H1 (cell line): ENCODE results near the gene ANKS1B. TPM values are rescaled to one million over a fixed set of nuclear protein-coding genes. Genes with fewer than 3 reads are reported as not detected.

Experiments used
- CTCF ChIA-PET: fragments of 300-600 bp; sonication (Branson Sonifier 250); formaldehyde crosslinking; loops from one replicate; lab custom pipeline; 2021; ENCODE audit not compliant: partially characterized antibody; lab: Charles Lee
- POLR2A ChIA-PET: fragments of 300-600 bp; sonication (Branson Sonifier 250); formaldehyde crosslinking; loops from one replicate; lab custom pipeline; 2021; ENCODE audit warnings: inconsistent platforms; ENCODE audit not compliant: partially characterized antibody; lab: Charles Lee
- DNase-seq, 2 experiments: peaks; one replicate each; pipeline versions ENCODE4 v3.0.0 to v3.0.0-alpha.2; 2010 to 2022; ENCODE audit warnings: low spot score in 2 of 2, low read depth in 1 of 2, mixed read lengths in 1 of 2
- FAIRE-seq: peaks from 2 replicates; lab custom pipeline; 2011; peaks lifted over from hg19 to GRCh38; lab: Jason Lieb, UNC
- H2AFZ ChIP-seq: 2 replicates; pipeline ENCODE4 v1.8.1; 2012; ENCODE audit warnings: low read length, inconsistent platforms
- H2AK5ac ChIP-seq: 2 replicates; pipeline ENCODE4 v1.6.1; 2013; ENCODE audit warnings: low read depth, low read length
- H2BK120ac ChIP-seq: replicated peaks from 2 replicates; pipeline ENCODE3; 2013; ENCODE audit warnings: low read depth, low read length, inconsistent platforms
- H2BK12ac ChIP-seq: 2 replicates; pipeline ENCODE4 v1.6.1; 2013; ENCODE audit warnings: low read depth, low read length
- H2BK15ac ChIP-seq: 2 replicates; pipeline ENCODE4 v1.6.1; 2013; ENCODE audit warnings: low read length
- H2BK20ac ChIP-seq: 2 replicates; pipeline ENCODE4 v1.6.1; 2013; ENCODE audit warnings: low read length
- H2BK5ac ChIP-seq: 2 replicates; pipeline ENCODE4 v1.6.1; 2013; ENCODE audit warnings: low read depth, low read length
- H3K14ac ChIP-seq: 2 replicates; pipeline ENCODE4 v1.6.1; 2013; ENCODE audit warnings: inconsistent platforms; ENCODE audit not compliant: insufficient read length
- H3K18ac ChIP-seq: 2 replicates; pipeline ENCODE4 v1.6.1; 2013; ENCODE audit warnings: low read length; ENCODE audit errors: extremely low read depth
- H3K23ac ChIP-seq: 2 replicates; pipeline ENCODE4 v1.6.1; 2013; ENCODE audit warnings: inconsistent platforms; ENCODE audit not compliant: insufficient read length
- H3K23me2 ChIP-seq: 2 replicates; pipeline ENCODE4 v1.6.1; 2013; ENCODE audit warnings: low read depth, low read length
- H3K27ac ChIP-seq: 2 replicates; pipeline ENCODE4 v1.6.1; 2011; ENCODE audit warnings: low read depth, low read length, inconsistent platforms
- H3K27me3 ChIP-seq, 4 experiments: replicated peaks in 1 of 4; 1 replicate in 1 of 4; 2 replicates in 3 of 4; pipeline versions ENCODE4 v1.6.1 to v1.8.1; 2011 to 2013; ENCODE audit warnings: low read length in 3 of 4, mild to moderate bottlenecking in 3 of 4, inconsistent platforms in 2 of 4, mixed read lengths in 2 of 4, moderate library complexity in 1 of 4; ENCODE audit not compliant: control insufficient read depth in 3 of 4, insufficient read depth in 3 of 4; ENCODE audit errors: extremely low read depth in 1 of 4
- H3K36me3 ChIP-seq, 4 experiments: 2 replicates each; pipeline versions ENCODE4 v1.6.1 to v1.8.1; 2011 to 2013; ENCODE audit warnings: mild to moderate bottlenecking in 4 of 4, low read length in 3 of 4, moderate library complexity in 2 of 4, control low read depth in 1 of 4, inconsistent platforms in 1 of 4; ENCODE audit not compliant: insufficient read depth in 4 of 4, control insufficient read depth in 2 of 4
- H3K4ac ChIP-seq: replicated peaks from 2 replicates; pipeline ENCODE3; 2013; ENCODE audit warnings: low read length, low read depth, mixed read lengths, inconsistent platforms; ENCODE audit not compliant: insufficient read length
- H3K4me1 ChIP-seq, 4 experiments: replicated peaks in 1 of 4; 1 replicate in 1 of 4; 2 replicates in 3 of 4; pipeline versions ENCODE4 v1.6.1 to v1.8.1; 2011 to 2013; ENCODE audit warnings: low read length in 3 of 4, inconsistent platforms in 2 of 4, mixed read lengths in 1 of 4; ENCODE audit not compliant: insufficient read depth in 4 of 4, control insufficient read depth in 3 of 4
- H3K4me2 ChIP-seq, 2 experiments: 2 replicates each; pipeline versions ENCODE4 v1.6.1 to v1.8.1; 2011 to 2013; ENCODE audit warnings: low read depth in 2 of 2, low read length in 2 of 2, control low read depth in 1 of 2, inconsistent platforms in 1 of 2, mild to moderate bottlenecking in 1 of 2; ENCODE audit not compliant: insufficient read depth in 1 of 2
- H3K4me3 ChIP-seq, 4 experiments: fragments of 200-600, 300-600 bp in 1 of 4; sonication (generic), shearing (Covaris generic), sonication (Bioruptor Twin) in 1 of 4; 2 replicates each; pipeline versions ENCODE4 v1.5.1 to v1.8.1; 2011 to 2016; ENCODE audit warnings: low read length in 4 of 4, low read depth in 3 of 4, control low read depth in 2 of 4, inconsistent platforms in 2 of 4, mild to moderate bottlenecking in 2 of 4, mixed read lengths in 1 of 4, moderate library complexity in 1 of 4; ENCODE audit not compliant: insufficient read depth in 2 of 4; ENCODE audit errors: extremely low read depth in 1 of 4
- H3K56ac ChIP-seq: replicated peaks from 2 replicates; pipeline ENCODE3; 2013; ENCODE audit warnings: low read depth, mild to moderate bottlenecking, mixed read lengths, low read length, inconsistent platforms; ENCODE audit not compliant: insufficient read length
- H3K79me1 ChIP-seq: 2 replicates; pipeline ENCODE4 v1.6.1; 2013; ENCODE audit warnings: low read depth, low read length, control low read depth
- H3K79me2 ChIP-seq, 2 experiments: 2 replicates each; pipeline versions ENCODE4 v1.6.1 to v1.8.1; 2012 to 2013; ENCODE audit warnings: low read length in 2 of 2, mild to moderate bottlenecking in 2 of 2, inconsistent platforms in 1 of 2; ENCODE audit not compliant: insufficient read depth in 2 of 2, control insufficient read depth in 1 of 2
- H3K9ac ChIP-seq, 4 experiments: replicated peaks in 1 of 4; 1 replicate in 1 of 4; 2 replicates in 3 of 4; pipeline versions ENCODE4 v1.6.1 to v1.8.1; 2011 to 2013; ENCODE audit warnings: low read depth in 3 of 4, low read length in 3 of 4, control low read depth in 2 of 4, mild to moderate bottlenecking in 2 of 4, moderate library complexity in 2 of 4, inconsistent platforms in 1 of 4; ENCODE audit errors: extremely low read depth in 1 of 4
- H3K9me3 ChIP-seq, 2 experiments: 2 replicates each; pipeline versions ENCODE4 v1.6.1 to v1.8.1; 2012 to 2013; ENCODE audit warnings: mild to moderate bottlenecking in 2 of 2, moderate library complexity in 2 of 2, control low read depth in 1 of 2, inconsistent platforms in 1 of 2, low read depth in 1 of 2, low read length in 1 of 2, mixed read lengths in 1 of 2; ENCODE audit not compliant: insufficient read depth in 2 of 2
- H4K20me1 ChIP-seq, 2 experiments: replicated peaks in 1 of 2; 2 replicates each; pipeline versions ENCODE3 to v1.8.1; 2011 to 2013; ENCODE audit warnings: inconsistent platforms in 2 of 2, low read length in 2 of 2, mild to moderate bottlenecking in 1 of 2; ENCODE audit not compliant: insufficient read depth in 2 of 2, control insufficient read depth in 1 of 2
- H4K5ac ChIP-seq: 2 replicates; pipeline ENCODE4 v1.6.1; 2013; ENCODE audit warnings: low read length, low read depth, mixed read lengths, inconsistent platforms; ENCODE audit not compliant: insufficient read length
- H4K8ac ChIP-seq: 2 replicates; pipeline ENCODE4 v1.8.0; 2013; ENCODE audit warnings: mild to moderate bottlenecking, moderate library complexity, low read length, inconsistent platforms; ENCODE audit not compliant: insufficient read depth; ENCODE audit errors: extremely low read depth
- H4K91ac ChIP-seq: replicated peaks from 2 replicates; pipeline ENCODE3; 2013; ENCODE audit warnings: low read length, mixed read lengths, inconsistent platforms; ENCODE audit not compliant: insufficient read length
- BACH1 ChIP-seq: IDR thresholded peaks from 2 replicates; pipeline ENCODE4 v1.6.1; 2012; ENCODE audit warnings: low read length, improper control_type of control experiment
- BCL11A ChIP-seq, 2 experiments: IDR thresholded peaks; one replicate each; pipeline ENCODE4 v1.6.1; 2011; ENCODE audit warnings: low read depth in 2 of 2, low read length in 2 of 2, mild to moderate bottlenecking in 2 of 2
- CREB1 ChIP-seq: IDR thresholded peaks from 2 replicates; pipeline ENCODE4 v1.6.1; 2012; ENCODE audit warnings: inconsistent platforms
- EP300 ChIP-seq, 2 experiments: IDR thresholded peaks; 1 replicate in 1 of 2; 2 replicates in 1 of 2; pipeline ENCODE4 v1.6.1; 2011 to 2012; ENCODE audit warnings: low read depth in 2 of 2, low read length in 2 of 2, mild to moderate bottlenecking in 2 of 2, borderline replicate concordance in 1 of 2, inconsistent platforms in 1 of 2, moderate library complexity in 1 of 2
- GABPA ChIP-seq: IDR thresholded peaks from 2 replicates; pipeline ENCODE4 v1.6.1; 2011; ENCODE audit warnings: mild to moderate bottlenecking, low read length, moderate library complexity, borderline replicate concordance; ENCODE audit not compliant: insufficient read depth
- JUND ChIP-seq: IDR thresholded peaks from 2 replicates; pipeline ENCODE4 v1.6.1; 2011; ENCODE audit warnings: mild to moderate bottlenecking, improper control_type of control experiment, low read length
- KDM1A ChIP-seq: fragments of 200-600, 300-600 bp; sonication (generic); IDR thresholded peaks from 2 replicates; pipeline ENCODE4 v1.7.1; 2016; ENCODE audit warnings: mild to moderate bottlenecking, low read length, borderline replicate concordance
- KDM4A ChIP-seq: IDR thresholded peaks from one replicate; pipeline ENCODE4 v1.7.1; 2012; ENCODE audit warnings: low read depth, mild to moderate bottlenecking, moderate library complexity, low read length, inconsistent platforms; ENCODE audit not compliant: severe bottlenecking
- MAFK ChIP-seq: IDR thresholded peaks from 2 replicates; pipeline ENCODE4 v1.6.1; 2012; ENCODE audit warnings: low read depth, mild to moderate bottlenecking, improper control_type of control experiment, low read length
- POU5F1 ChIP-seq: IDR thresholded peaks from 2 replicates; pipeline ENCODE4 v1.6.1; 2011; ENCODE audit warnings: low read depth, mild to moderate bottlenecking, low read length, moderate library complexity
- RNF2 ChIP-seq: fragments of 200-900, 300-1000 bp; sonication (generic); IDR thresholded peaks from 2 replicates; pipeline ENCODE4 v1.7.1; 2016; ENCODE audit warnings: borderline replicate concordance, low read depth, mild to moderate bottlenecking, antibody characterized with exemption, low read length; ENCODE audit not compliant: poor library complexity, severe bottlenecking; ENCODE audit errors: missing control alignments
- RXRA ChIP-seq: IDR thresholded peaks from 2 replicates; pipeline ENCODE4 v1.6.1; 2011; ENCODE audit warnings: low read depth, mild to moderate bottlenecking, low read length, moderate library complexity; ENCODE audit not compliant: insufficient read depth
- SUZ12 ChIP-seq: fragments of 200-600 bp; sonication (generic); IDR thresholded peaks from 2 replicates; pipeline ENCODE4 v1.6.1; 2012; ENCODE audit warnings: mild to moderate bottlenecking, inconsistent platforms, low read length, moderate library complexity, mixed read lengths
- TAF1 ChIP-seq: IDR thresholded peaks from 2 replicates; pipeline ENCODE4 v1.6.1; 2011; ENCODE audit warnings: mild to moderate bottlenecking, low read depth, low read length
- ZNF274 ChIP-seq: IDR thresholded peaks from 2 replicates; pipeline ENCODE4 v1.7.0; 2012; ENCODE audit warnings: low read length, borderline replicate concordance; ENCODE audit errors: extremely low read depth
- WGBS, 2 experiments: shearing (Covaris generic) in 1 of 2; methylation state at CpG; one replicate each; pipeline versions ENCODE4 v1.1.6 to v1.1.7; 2013 to 2015; ENCODE audit warnings: low lambda C conversion rate in 2 of 2, mixed read lengths in 2 of 2, inconsistent platforms in 1 of 2, low coverage in 1 of 2, missing lambda C conversion rate in 1 of 2; ENCODE audit not compliant: insufficient replicate concordance in 2 of 2, insufficient coverage in 1 of 2, insufficient read length in 1 of 2; ENCODE audit errors: extremely low coverage in 1 of 2, missing lambda C conversion rate in 1 of 2; 5-methylcytosine and 5-hydroxymethylcytosine counted together
- polyA plus RNA-seq, 7 experiments: library from polyadenylated mRNA; depleted of rRNA in 3 of 7; stranded (reverse) in 5 of 7; unstranded in 2 of 7; fragments of >200 nt in 5 of 7; fragments of 200-250 nt in 2 of 7; gene quantifications; 1 replicate in 5 of 7; 2 replicates in 1 of 7; 4 replicates in 1 of 7; pipeline versions ENCODE4 v1.2.1 to v1.2.3, GENCODE V29; 2011 to 2013; ENCODE audit warnings: missing spikeins in 2 of 7, mixed read lengths in 2 of 7
- total RNA-seq: library from RNA; stranded (reverse); fragmentation: NEBNext Ultra II Directional; extraction: Animal tissue kit (Norgen Biotek cat#: 25700); gene quantifications from 2 replicates; pipeline ENCODE4 v1.2.1, GENCODE V29; 2021

Gene ANKS1B
- total and polyA plus RNA-seq, 2 of the 8 experiments (the other 6 are each of a cell fraction or from before 2014, with no cell fraction given): 2.7 to 6.1 TPM

GRCh38 chr12:99476956-99477355 is 507.8 kb downstream of the ANKS1B start:
- no peak overlapping the region for H2AK5ac ChIP-seq
- no peak for TF ChIP-seq EP300 (IDR thresholded peaks at IDR 0.05; ENCODE audit: borderline replicate concordance in 1 of 2, low read depth in 2 of 2, low read length in 2 of 2)
- TF ChIP-seq BCL11A (IDR thresholded peaks at IDR 0.05; ENCODE audit: low read depth in 2 of 2, low read length in 2 of 2): no peak
- TF ChIP-seq BACH1: no peak
- no peak for TF ChIP-seq JUND
- no peak for TF ChIP-seq SUZ12
- TF ChIP-seq TAF1: no peak
- no peak for TF ChIP-seq KDM1A
- TF ChIP-seq RNF2: no peak
- TF ChIP-seq CREB1: no peak
- no peak for TF ChIP-seq POU5F1
- TF ChIP-seq ZNF274: no peak
- TF ChIP-seq GABPA: no peak
- no peak for TF ChIP-seq KDM4A
- no peak for TF ChIP-seq RXRA
- TF ChIP-seq MAFK: no peak

More at GRCh38 chr12:99476956-99477355, 507.8 kb downstream of the ANKS1B start:
- Histone ChIP-seq H3K4me1 (no peaks in the 10 kb centered on the region; a peak in 2 of 7 replicates), H4K20me1 (no peaks in the 10 kb centered on the region), H2BK15ac (no peak overlapping the region), H3K4ac (no peak overlapping the region), H3K36me3 (no peaks in the 10 kb centered on the region), H3K79me1 (no peaks in the 10 kb centered on the region), H2BK12ac (no peak overlapping the region), H2AFZ (no peak overlapping the region), H3K23ac (no peak overlapping the region), H3K4me3 (no peak overlapping the region), H3K9me3 (no peaks in the 10 kb centered on the region), H2BK120ac (no peak overlapping the region), H4K8ac (no peak overlapping the region), H3K23me2 (no peaks in the 10 kb centered on the region), H3K27me3 (no peaks in the 10 kb centered on the region), H4K5ac (no peak overlapping the region), H2BK20ac (no peak overlapping the region), H3K9ac (no peak overlapping the region), H3K18ac (no peak overlapping the region), H3K79me2 (no peaks in the 10 kb centered on the region), H3K4me2 (no peak overlapping the region), H3K14ac (no peak overlapping the region), H3K56ac (no peak overlapping the region), H4K91ac (no peak overlapping the region), H2BK5ac (no peak overlapping the region), H3K27ac (no peak overlapping the region)
- WGBS, 2 experiments: 93% methylated on average over 2 of the region's 2 CpGs; no CpG with 5 or more reads in 1 of the 2 experiments
- CTCF ChIA-PET: interaction anchor here (0.7 to 2.4 kb wide), 4 partner anchors 14 to 182 kb away, joined by 3 to 7 read pairs (median 4); no protein-coding TSS in a partner anchor
- DNase-seq: no peak
- FAIRE-seq: no peak
- POLR2A ChIA-PET: no interaction called here
